GM23338 (cell line): Measurements from ENCODE around the gene GOLGA8A. TPM values are rescaled to one million over a fixed set of nuclear protein-coding genes. Genes with fewer than 3 reads are reported as not detected.

Experiments
- ATAC-seq: fragments of 200-7000 bp; cut with Tn5 transposase; 3 replicates; pipeline ENCODE4 v1.9.1; 2020
- DNase-seq: peaks from one replicate; pipeline ENCODE4 v3.0.0-alpha.2; 2015; ENCODE audit warnings: low spot score
- H2AFZ ChIP-seq: fragments of 200-600 bp; sonication (generic); 2 replicates; pipeline ENCODE4 v1.8.0; 2016; ENCODE audit warnings: antibody characterized with exemption, mild to moderate bottlenecking, moderate library complexity
- H3F3A ChIP-seq: fragments of 200-600 bp; sonication (generic); replicated peaks from 2 replicates; pipeline ENCODE4 v1.8.0; 2017; ENCODE audit warnings: antibody characterized with exemption, mixed run types, low read depth
- H3K27ac ChIP-seq: fragments of 200-600 bp; sonication (generic); 2 replicates; pipeline ENCODE4 v1.6.1; 2016; ENCODE audit warnings: low read depth
- H3K27me3 ChIP-seq: fragments of 200-600 bp; sonication (generic); 2 replicates; pipeline ENCODE4 v1.8.0; 2016; ENCODE audit warnings: mild to moderate bottlenecking, mixed run types, moderate library complexity; ENCODE audit not compliant: insufficient read depth
- H3K36me3 ChIP-seq: fragments of 200-600 bp; sonication (generic); 2 replicates; pipeline ENCODE4 v1.8.0; 2016; ENCODE audit warnings: mild to moderate bottlenecking; ENCODE audit not compliant: insufficient read depth
- H3K4me1 ChIP-seq: fragments of 200-600 bp; sonication (generic); 2 replicates; pipeline ENCODE4 v1.8.0; 2016; ENCODE audit warnings: mild to moderate bottlenecking, moderate library complexity; ENCODE audit not compliant: insufficient read depth
- H3K4me2 ChIP-seq: fragments of 200-600 bp; sonication (generic); 2 replicates; pipeline ENCODE4 v1.7.1; 2017; ENCODE audit warnings: mixed run types
- H3K4me3 ChIP-seq: fragments of 200-600 bp; sonication (generic); 2 replicates; pipeline ENCODE4 v1.6.1; 2016; ENCODE audit warnings: mixed run types
- H3K79me2 ChIP-seq: fragments of 200-600 bp; sonication (generic); replicated peaks from 2 replicates; pipeline ENCODE4 v1.8.0; 2017; ENCODE audit warnings: mild to moderate bottlenecking; ENCODE audit not compliant: insufficient read depth
- H3K9me2 ChIP-seq: fragments of 200-600 bp; sonication (generic); 2 replicates; pipeline ENCODE4 v1.8.0; 2017; ENCODE audit not compliant: insufficient read depth
- H4K20me1 ChIP-seq: fragments of 200-600 bp; sonication (generic); replicated peaks from 2 replicates; pipeline ENCODE4 v1.8.0; 2017; ENCODE audit warnings: mild to moderate bottlenecking; ENCODE audit not compliant: insufficient read depth
- H3K27ac Mint-ChIP-seq: 2 replicates; pipeline ENCODE4 v1.8.0; 2020; ENCODE audit warnings: inconsistent platforms, mild to moderate bottlenecking, moderate library complexity, mixed read lengths
- H3K27me3 Mint-ChIP-seq: 3 replicates; pipeline ENCODE4 v1.8.0; 2022; ENCODE audit warnings: low read depth, mild to moderate bottlenecking, moderate library complexity, mixed read lengths, inconsistent platforms; ENCODE audit not compliant: insufficient read depth, poor library complexity
- H3K36me3 Mint-ChIP-seq: 3 replicates; pipeline ENCODE4 v1.8.0; 2021; ENCODE audit warnings: low read depth, mild to moderate bottlenecking, inconsistent platforms, moderate library complexity, mixed read lengths
- H3K4me1 Mint-ChIP-seq: 3 replicates; pipeline ENCODE4 v1.8.0; 2020; ENCODE audit warnings: mild to moderate bottlenecking, inconsistent platforms, mixed read lengths
- H3K4me3 Mint-ChIP-seq: 3 replicates; pipeline ENCODE4 v1.8.0; 2021; ENCODE audit warnings: moderate library complexity, mild to moderate bottlenecking, inconsistent platforms, mixed read lengths
- H3K9me3 Mint-ChIP-seq: 3 replicates; pipeline ENCODE4 v1.8.0; 2020; ENCODE audit warnings: moderate library complexity, mild to moderate bottlenecking, inconsistent platforms, mixed read lengths
- CTCF ChIP-seq, 2 experiments: fragments of 200-600 bp in 1 of 2; sonication (generic) in 1 of 2; conservative IDR thresholded peaks; 2 replicates each; pipeline versions ENCODE4 v1.5.1 to v1.6.1; 2016 to 2017; ENCODE audit warnings: antibody characterized with exemption in 2 of 2, low read depth in 2 of 2, mild to moderate bottlenecking in 2 of 2, moderate library complexity in 1 of 2
- EZH2 ChIP-seq: fragments of 200-600 bp; sonication (generic); IDR thresholded peaks from one replicate; pipeline ENCODE4 v1.8.0; 2017; ENCODE audit warnings: antibody characterized with exemption, mild to moderate bottlenecking, low read depth; ENCODE audit not compliant: unreplicated experiment
- POLR2AphosphoS5 ChIP-seq: IDR thresholded peaks from 2 replicates; pipeline ENCODE4 v1.6.1; 2016; ENCODE audit warnings: antibody characterized with exemption, low read depth
- REST ChIP-seq: IDR thresholded peaks from one replicate; pipeline ENCODE4 v1.6.1; 2018; ENCODE audit warnings: antibody characterized with exemption; ENCODE audit not compliant: unreplicated experiment
- STAT1 ChIP-seq: IDR thresholded peaks from one replicate; pipeline ENCODE4 v1.6.1; 2016; ENCODE audit warnings: antibody characterized with exemption; ENCODE audit not compliant: unreplicated experiment
- ZNF114 ChIP-seq: fragments of 250-450 bp; sonication (Bioruptor Pico); IDR thresholded peaks from 2 replicates; pipeline ENCODE4 v1.5.0; 2020; ENCODE audit warnings: mild to moderate bottlenecking, moderate library complexity
- ZNF462 ChIP-seq: fragments of 250-450 bp; sonication (Bioruptor Pico); IDR thresholded peaks from 2 replicates; pipeline ENCODE4 v1.5.0; 2020; ENCODE audit warnings: mild to moderate bottlenecking, moderate library complexity
- long read RNA-seq: library from polyadenylated mRNA; unstranded; transcript quantifications from one replicate; pipeline ENCODE4 v2.0.0, GENCODE V29; 2020; ENCODE audit not compliant: unreplicated experiment
- polyA plus RNA-seq: library from polyadenylated mRNA; unstranded; fragments of >200 nt; fragmentation: Nextera tagmentation; extraction: Ambion mirVana; gene quantifications from 2 replicates; pipeline ENCODE4 v1.2.1, GENCODE V29; 2016
- total RNA-seq: library from RNA; depleted of rRNA; stranded (reverse); fragments of >200 nt; shearing (Covaris generic); gene quantifications from 2 replicates; pipeline ENCODE4 v1.2.3, GENCODE V29; 2014; rRNA removed
- TF ChIP-seq, protein P1 (sequence below): IDR thresholded peaks from 2 replicates; pipeline ENCODE4 v1.6.1; 2016; ENCODE audit warnings: antibody characterized with exemption

The GOLGA8A gene, protein sequence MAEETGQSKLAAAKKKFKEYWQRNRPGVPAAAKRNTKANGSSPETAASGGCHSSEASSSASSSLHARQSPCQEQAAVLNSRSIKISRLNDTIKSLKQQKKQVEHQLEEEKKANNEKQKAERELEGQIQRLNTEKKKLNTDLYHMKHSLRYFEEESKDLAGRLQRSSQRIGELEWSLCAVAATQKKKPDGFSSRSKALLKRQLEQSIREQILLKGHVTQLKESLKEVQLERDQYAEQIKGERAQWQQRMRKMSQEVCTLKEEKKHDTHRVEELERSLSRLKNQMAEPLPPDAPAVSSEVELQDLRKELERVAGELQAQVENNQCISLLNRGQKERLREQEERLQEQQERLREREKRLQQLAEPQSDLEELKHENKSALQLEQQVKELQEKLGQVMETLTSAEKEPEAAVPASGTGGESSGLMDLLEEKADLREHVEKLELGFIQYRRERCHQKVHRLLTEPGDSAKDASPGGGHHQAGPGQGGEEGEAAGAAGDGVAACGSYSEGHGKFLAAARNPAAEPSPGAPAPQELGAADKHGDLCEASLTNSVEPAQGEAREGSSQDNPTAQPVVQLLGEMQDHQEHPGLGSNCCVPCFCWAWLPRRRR
- total RNA-seq (6.1 and 7.1 TPM in 2 replicates), polyA plus RNA-seq (4.1 and 5.0 TPM in 2 replicates)
- long read RNA-seq, result 0 reads

DNA sequence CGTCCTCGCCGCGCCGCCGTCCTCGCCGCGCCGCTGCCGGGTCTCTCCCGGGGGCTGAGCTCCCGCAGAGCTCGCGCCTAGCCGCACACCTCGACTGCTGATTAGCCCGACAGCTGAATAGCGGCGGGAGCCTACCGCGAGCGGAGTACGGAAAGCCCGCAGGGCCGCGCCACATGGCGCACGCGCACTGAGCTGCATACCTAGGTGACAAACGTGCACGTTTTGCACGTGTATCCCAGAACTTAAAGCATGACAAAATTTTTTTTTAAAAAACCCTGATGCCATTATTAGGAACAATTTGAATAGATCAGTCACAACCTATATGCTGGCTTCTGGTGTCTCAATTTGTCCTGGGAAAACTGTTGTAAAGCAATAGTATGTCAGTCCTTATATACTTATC lies at the start of gene GOLGA8A:
Gene GOLGA8A (minus strand): TSS at position 122 of the 400 bp plus-strand sequence. CDS start 48,117 bp downstream, outside the sequence.
- H3K27ac ChIP-seq, result no peak within 1 kb of the TSS
- no peaks in the 10 kb centered on the region for H3F3A ChIP-seq
- Mint-ChIP-seq H3K27ac (no peak within 1 kb of the TSS), H3K27me3 (peaks cover 28% of the 10 kb centered on the region), H3K4me3 (peak within 1 kb of the TSS; percentile 79), H3K36me3 (no peaks in the 10 kb centered on the region; the same call in 2 of the 3 replicates), H3K9me3 (peaks cover 3% of the 10 kb centered on the region; the same call in 1 of the 3 replicates), H3K4me1 (peaks cover 3% of the 10 kb centered on the region; the same call in 1 of the 3 replicates)
- H2AFZ ChIP-seq, result peak within 1 kb of the TSS; percentile 81
- peak within 1 kb of the TSS; percentile 94 for H3K4me2 ChIP-seq
- H4K20me1 ChIP-seq, result 0 out of 2 replicates have a peak, but pooled peaks cover 3% of the 10 kb centered on the region
- H3K4me1 ChIP-seq, result no peaks in the 10 kb centered on the region
- H3K36me3 ChIP-seq, result no peaks in the 10 kb centered on the region
- H3K27me3 ChIP-seq, result peaks cover 47% of the 10 kb centered on the region
- H3K79me2 ChIP-seq, result no peaks in the 10 kb centered on the region
- H3K9me2 ChIP-seq, result no peaks in the 10 kb centered on the region
- TF ChIP-seq REST, result no peak
- no peak for TF ChIP-seq POLR2AphosphoS5
- TF ChIP-seq ZNF114 (CRISPR knock-in tag), result no peak
- no peak for TF ChIP-seq STAT1
- no peak for TF ChIP-seq CTCF (conservative IDR thresholded peaks at IDR 0.05; ENCODE audit: low read depth in 2 of 2)
- TF ChIP-seq, protein P1, sequence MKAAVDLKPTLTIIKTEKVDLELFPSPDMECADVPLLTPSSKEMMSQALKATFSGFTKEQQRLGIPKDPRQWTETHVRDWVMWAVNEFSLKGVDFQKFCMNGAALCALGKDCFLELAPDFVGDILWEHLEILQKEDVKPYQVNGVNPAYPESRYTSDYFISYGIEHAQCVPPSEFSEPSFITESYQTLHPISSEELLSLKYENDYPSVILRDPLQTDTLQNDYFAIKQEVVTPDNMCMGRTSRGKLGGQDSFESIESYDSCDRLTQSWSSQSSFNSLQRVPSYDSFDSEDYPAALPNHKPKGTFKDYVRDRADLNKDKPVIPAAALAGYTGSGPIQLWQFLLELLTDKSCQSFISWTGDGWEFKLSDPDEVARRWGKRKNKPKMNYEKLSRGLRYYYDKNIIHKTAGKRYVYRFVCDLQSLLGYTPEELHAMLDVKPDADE, result no peak
- TF ChIP-seq EZH2, result peak; percentile 41
- TF ChIP-seq ZNF462 (CRISPR knock-in tag), result no peak
- peak; percentile 48 for ATAC-seq
- DNase-seq, result peak; percentile 77
- peak within 1 kb of the TSS; percentile 74 for H3K4me3 ChIP-seq
